ENCODE measurements around the gene OTX1. TPM values are rescaled to one million over a fixed set of nuclear protein-coding genes. Genes with fewer than 3 reads are reported as not detected.

Gene OTX1
- total RNA-seq, 1 donor from 2014 or later: 0.87 TPM

DNA sequence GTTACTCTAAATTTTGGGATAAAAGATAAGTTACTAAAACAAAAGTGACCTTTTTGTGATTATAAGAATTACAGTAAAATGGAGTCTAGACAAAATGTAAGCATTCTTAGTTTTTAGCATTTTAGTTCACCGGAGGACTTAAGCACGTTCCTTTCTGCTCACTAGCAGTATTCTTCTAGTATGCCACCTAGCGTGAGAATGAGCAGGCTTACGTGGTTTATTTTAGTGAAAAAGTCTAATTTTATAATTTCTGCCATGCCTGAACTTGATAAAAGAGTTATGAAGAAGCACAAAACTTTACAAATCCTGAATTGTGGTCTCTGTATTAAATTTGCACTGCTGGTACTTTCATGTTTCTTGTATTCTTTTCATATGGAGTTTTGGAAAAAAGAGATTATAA, 12.6 kb upstream of the OTX1 start:
- H3K4me3 Mint-ChIP-seq: no peak overlapping the region
- no peaks in the 10 kb centered on the region for H3K4me1 Mint-ChIP-seq
- H3K9me3 Mint-ChIP-seq: no peaks in the 10 kb centered on the region
- no peaks in the 10 kb centered on the region for H3K27me3 Mint-ChIP-seq (ENCODE audit: low read depth)
- TF ChIP-seq, protein P1, sequence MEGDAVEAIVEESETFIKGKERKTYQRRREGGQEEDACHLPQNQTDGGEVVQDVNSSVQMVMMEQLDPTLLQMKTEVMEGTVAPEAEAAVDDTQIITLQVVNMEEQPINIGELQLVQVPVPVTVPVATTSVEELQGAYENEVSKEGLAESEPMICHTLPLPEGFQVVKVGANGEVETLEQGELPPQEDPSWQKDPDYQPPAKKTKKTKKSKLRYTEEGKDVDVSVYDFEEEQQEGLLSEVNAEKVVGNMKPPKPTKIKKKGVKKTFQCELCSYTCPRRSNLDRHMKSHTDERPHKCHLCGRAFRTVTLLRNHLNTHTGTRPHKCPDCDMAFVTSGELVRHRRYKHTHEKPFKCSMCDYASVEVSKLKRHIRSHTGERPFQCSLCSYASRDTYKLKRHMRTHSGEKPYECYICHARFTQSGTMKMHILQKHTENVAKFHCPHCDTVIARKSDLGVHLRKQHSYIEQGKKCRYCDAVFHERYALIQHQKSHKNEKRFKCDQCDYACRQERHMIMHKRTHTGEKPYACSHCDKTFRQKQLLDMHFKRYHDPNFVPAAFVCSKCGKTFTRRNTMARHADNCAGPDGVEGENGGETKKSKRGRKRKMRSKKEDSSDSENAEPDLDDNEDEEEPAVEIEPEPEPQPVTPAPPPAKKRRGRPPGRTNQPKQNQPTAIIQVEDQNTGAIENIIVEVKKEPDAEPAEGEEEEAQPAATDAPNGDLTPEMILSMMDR (IDR thresholded peaks at IDR 0.05; ENCODE audit: unreplicated experiment): no peak
- no peak overlapping the region for H3K27ac Mint-ChIP-seq
- DNase-seq (ENCODE audit: low spot score in 2 of 2, unreplicated experiment in 2 of 2): no peak
- no peaks in the 10 kb centered on the region for H3K36me3 Mint-ChIP-seq

DNA sequence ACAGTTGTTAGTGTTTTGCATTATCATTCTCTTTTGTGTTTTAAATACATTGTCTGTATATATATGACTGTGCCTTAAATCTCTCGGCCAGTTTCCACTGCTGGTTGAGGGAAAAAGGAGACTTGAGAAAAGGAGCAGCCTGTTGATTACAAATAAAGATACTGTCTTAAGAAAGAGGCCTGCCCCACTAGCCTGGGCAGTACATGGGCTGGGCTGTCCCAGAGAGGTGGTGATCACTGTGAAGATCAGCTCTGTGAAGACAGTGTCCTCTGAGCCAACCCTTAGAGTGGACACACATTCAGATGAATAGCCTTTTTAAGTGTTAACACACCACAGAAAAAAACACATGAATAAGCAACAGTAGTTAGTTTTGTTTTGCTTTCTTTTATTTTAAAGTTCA, 10.0 kb upstream of the OTX1 start:
- Mint-ChIP-seq H3K27me3 (ENCODE audit: low read depth) (peaks cover 22% of the 10 kb centered on the region), H3K9me3 (no peaks in the 10 kb centered on the region), H3K4me3 (no peak overlapping the region), H3K36me3 (peaks cover 7% of the 10 kb centered on the region), H3K4me1 (peaks cover 7% of the 10 kb centered on the region), H3K27ac (no peak overlapping the region)
- DNase-seq (ENCODE audit: low spot score in 2 of 2, unreplicated experiment in 2 of 2): no peak
- TF ChIP-seq, protein P1 (IDR thresholded peaks at IDR 0.05; ENCODE audit: unreplicated experiment): no peak

DNA sequence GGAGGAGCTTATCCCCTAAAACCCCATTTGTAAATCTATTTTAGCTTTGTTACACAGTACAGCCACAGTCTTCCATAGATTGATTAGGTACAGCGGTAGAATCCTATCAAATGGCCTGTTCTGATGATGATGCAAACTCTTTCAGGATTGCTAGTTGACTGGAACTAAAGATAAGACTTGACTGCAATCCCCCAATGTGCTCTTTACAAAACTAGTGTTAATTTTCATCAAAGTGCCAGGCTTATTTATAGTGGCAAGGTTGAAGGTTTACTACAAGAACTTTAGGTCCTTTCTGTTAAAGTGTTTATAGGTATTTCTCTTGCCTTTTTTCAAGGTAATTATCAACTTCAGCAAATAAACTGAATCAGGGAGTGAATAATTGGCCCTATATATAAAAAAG, 9.0 kb upstream of the OTX1 start:
- H3K27me3 Mint-ChIP-seq (ENCODE audit: low read depth): peaks cover 33% of the 10 kb centered on the region
- peaks cover 12% of the 10 kb centered on the region for H3K36me3 Mint-ChIP-seq
- no peak overlapping the region for H3K4me3 Mint-ChIP-seq
- DNase-seq (ENCODE audit: low spot score in 2 of 2, unreplicated experiment in 2 of 2): no peak
- H3K27ac Mint-ChIP-seq: no peak overlapping the region
- no peaks in the 10 kb centered on the region for H3K9me3 Mint-ChIP-seq
- H3K4me1 Mint-ChIP-seq: peaks cover 8% of the 10 kb centered on the region
- TF ChIP-seq, protein P1 (IDR thresholded peaks at IDR 0.05; ENCODE audit: unreplicated experiment): no peak

DNA sequence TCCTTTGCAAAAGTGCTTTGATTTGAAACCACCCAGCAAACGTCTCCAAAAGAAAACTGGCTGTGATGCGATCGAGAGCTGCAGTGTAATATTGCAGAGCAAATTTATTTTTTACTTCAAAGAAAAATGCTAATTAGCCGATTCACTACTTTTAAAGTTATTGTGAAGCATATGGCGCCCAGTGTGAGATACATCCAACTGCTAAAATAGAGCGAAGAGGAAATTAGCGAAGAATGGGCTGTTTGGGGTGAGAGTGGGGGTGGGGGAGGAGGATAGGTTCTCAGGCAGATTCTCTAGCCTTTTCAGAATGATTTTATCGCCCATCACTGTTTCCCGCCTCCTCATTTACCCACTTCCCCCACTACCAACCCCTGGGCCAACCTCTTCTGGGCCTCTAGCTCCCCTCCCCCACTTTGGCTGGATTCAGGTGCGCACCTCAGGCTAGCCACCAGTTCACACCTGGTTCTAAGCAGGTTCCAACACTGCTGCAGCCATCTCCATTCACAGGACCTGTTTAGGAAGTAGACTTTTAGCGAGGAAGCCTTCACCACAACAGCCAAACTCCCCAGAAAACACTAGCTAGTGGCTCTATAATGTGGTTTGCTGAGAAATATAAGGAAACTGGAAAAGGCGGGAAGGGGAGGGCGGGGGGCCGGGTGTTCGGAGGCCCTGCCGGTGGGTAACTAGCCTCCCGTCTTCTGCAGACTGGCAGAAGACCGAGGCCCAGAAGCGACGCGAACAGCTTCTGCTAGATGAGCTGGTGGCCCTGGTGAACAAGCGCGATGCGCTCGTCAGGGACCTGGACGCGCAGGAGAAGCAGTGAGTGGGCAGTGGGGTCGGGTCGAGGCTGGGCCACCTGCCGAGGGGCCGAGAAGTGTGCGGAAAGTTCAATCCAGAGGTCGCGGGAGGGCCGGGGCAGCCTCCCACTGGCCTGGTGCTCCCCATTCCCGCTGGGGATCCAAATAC, 6.0 kb upstream of the OTX1 start:
- Mint-ChIP-seq H3K4me3 (no peak overlapping the region), H3K9me3 (no peaks in the 10 kb centered on the region), H3K4me1 (peaks cover 33% of the 10 kb centered on the region), H3K27ac (no peak overlapping the region), H3K27me3 (ENCODE audit: low read depth) (peaks cover 63% of the 10 kb centered on the region), H3K36me3 (peaks cover 12% of the 10 kb centered on the region)
- TF ChIP-seq, protein P1 (IDR thresholded peaks at IDR 0.05; ENCODE audit: unreplicated experiment): no peak
- no peak for DNase-seq (ENCODE audit: low spot score in 2 of 2, unreplicated experiment in 2 of 2)

DNA sequence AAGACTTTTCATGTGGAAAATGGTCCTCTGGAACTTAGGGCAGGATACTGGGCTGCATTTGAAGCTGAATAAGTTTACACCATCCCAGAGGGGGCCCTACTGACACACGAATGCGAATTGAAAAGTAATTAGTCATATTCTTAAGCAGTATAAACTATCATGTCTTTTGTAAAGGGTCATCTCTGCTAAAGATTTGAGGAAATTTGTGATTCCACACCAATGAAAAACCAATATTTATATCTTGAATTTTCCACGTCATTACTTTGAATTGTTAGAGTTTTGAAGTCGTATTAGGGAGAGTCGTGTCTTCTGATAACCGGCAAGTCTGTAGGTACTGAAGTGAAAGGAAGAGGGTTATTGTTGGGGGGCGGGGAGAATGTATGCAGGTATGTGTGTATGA, 4.1 kb upstream of the OTX1 start:
- Mint-ChIP-seq H3K4me1 (peaks cover 40% of the 10 kb centered on the region), H3K4me3 (peak overlapping the region; percentile 57), H3K9me3 (no peaks in the 10 kb centered on the region), H3K27me3 (ENCODE audit: low read depth) (peaks cover 78% of the 10 kb centered on the region), H3K27ac (no peak overlapping the region), H3K36me3 (peaks cover 12% of the 10 kb centered on the region)
- no peak for DNase-seq (ENCODE audit: low spot score in 2 of 2, unreplicated experiment in 2 of 2)
- TF ChIP-seq, protein P1 (IDR thresholded peaks at IDR 0.05; ENCODE audit: unreplicated experiment): no peak

Measured in mesothelial cell of epicardium (in vitro differentiated cells).